ENCODE results near the gene CCDC91. TPM values are rescaled to one million over a fixed set of nuclear protein-coding genes. Genes with fewer than 3 reads are reported as not detected.

CCDC91 gene
- polyA plus RNA-seq, 1 donor (not counting 4 experiments of a cell fraction or from before 2014, with no cell fraction given), result 26.5 TPM

GRCh38 chr12:28156804-28157203, 33.5 kb upstream of the CCDC91 start:
- Histone ChIP-seq H3K9ac (ENCODE audit: control insufficient read depth, extremely low read depth, insufficient read depth, low read length) (no peak overlapping the region), H3K27me3 (ENCODE audit: control insufficient read depth, extremely low read depth, insufficient read depth, low read length) (no peaks in the 10 kb centered on the region), H3K36me3 (ENCODE audit: control insufficient read depth in 2 of 2, extremely low read depth in 1 of 2, insufficient read depth in 2 of 2, low read length in 2 of 2) (peaks cover 0 to 2% of the 10 kb centered on the region in 2 experiments), H3K27ac (ENCODE audit: control insufficient read depth, insufficient read depth, low read length) (no peak overlapping the region), H3K4me2 (ENCODE audit: control insufficient read depth, extremely low read depth, insufficient read depth, low read depth, low read length) (no peak overlapping the region), H3K4me3 (ENCODE audit: control insufficient read depth in 2 of 3, extremely low read depth in 1 of 3, insufficient read depth in 2 of 3, low read depth in 1 of 3, low read length in 3 of 3) (no peak overlapping the region), H3K79me2 (ENCODE audit: control insufficient read depth, insufficient read depth, low read length) (no peaks in the 10 kb centered on the region), H4K20me1 (ENCODE audit: control insufficient read depth, extremely low read depth, insufficient read depth, low read length) (no peaks in the 10 kb centered on the region), H3K9me1 (ENCODE audit: control insufficient read depth, extremely low read depth, insufficient read depth, low read length) (no peaks in the 10 kb centered on the region), H3K4me1 (ENCODE audit: control insufficient read depth, extremely low read depth, insufficient read depth, low read length) (peaks cover 8% of the 10 kb centered on the region), H3K9me3 (ENCODE audit: control insufficient read depth, low read depth, low read length) (no peaks in the 10 kb centered on the region), H2AFZ (ENCODE audit: control insufficient read depth, low read length) (no peak overlapping the region)
- DNase-seq (ENCODE audit: low read depth, low spot score), result no peak
- dilution Hi-C loops (cut with MboI; ENCODE audit: extremely low pct_ligation_motif_present, low sequenced_read_pairs), result no loop called here
- FAIRE-seq, result no peak
- TF ChIP-seq EZH2 (IDR thresholded peaks at IDR 0.05; ENCODE audit: low read length) (no peak), CTCF (optimal IDR thresholded peaks at IDR 0.05 in 1 of 3, IDR thresholded peaks at IDR 0.05 in 1 of 3, conservative IDR thresholded peaks at IDR 0.05 in 1 of 3; ENCODE audit: extremely low read depth in 1 of 3, insufficient read depth in 2 of 3, low read length in 3 of 3) (no peak)

GRCh38 chr12:28158353-28158752, 31.9 kb upstream of the CCDC91 start:
- H3K27me3 ChIP-seq (ENCODE audit: control insufficient read depth, extremely low read depth, insufficient read depth, low read length), result no peaks in the 10 kb centered on the region
- DNase-seq (ENCODE audit: low read depth, low spot score), result peak; percentile 45
- H3K9me1 ChIP-seq (ENCODE audit: control insufficient read depth, extremely low read depth, insufficient read depth, low read length), result no peaks in the 10 kb centered on the region
- peak overlapping the region; percentile 53 for H3K27ac ChIP-seq (ENCODE audit: control insufficient read depth, insufficient read depth, low read length)
- H3K4me3 ChIP-seq (ENCODE audit: control insufficient read depth in 2 of 3, extremely low read depth in 1 of 3, insufficient read depth in 2 of 3, low read depth in 1 of 3, low read length in 3 of 3), result peak overlapping the region in 1 of 3 experiments; percentile 1
- H3K36me3 ChIP-seq (ENCODE audit: control insufficient read depth in 2 of 2, extremely low read depth in 1 of 2, insufficient read depth in 2 of 2, low read length in 2 of 2), result peaks cover 0 to 2% of the 10 kb centered on the region in 2 experiments
- peak overlapping the region; percentile 47 for H3K4me2 ChIP-seq (ENCODE audit: control insufficient read depth, extremely low read depth, insufficient read depth, low read depth, low read length)
- H3K4me1 ChIP-seq (ENCODE audit: control insufficient read depth, extremely low read depth, insufficient read depth, low read length), result peaks cover 8% of the 10 kb centered on the region
- H2AFZ ChIP-seq (ENCODE audit: control insufficient read depth, low read length), result peak overlapping the region; percentile 1
- H4K20me1 ChIP-seq (ENCODE audit: control insufficient read depth, extremely low read depth, insufficient read depth, low read length), result no peaks in the 10 kb centered on the region
- FAIRE-seq, result peak; percentile 90
- no peak overlapping the region for H3K9ac ChIP-seq (ENCODE audit: control insufficient read depth, extremely low read depth, insufficient read depth, low read length)
- H3K9me3 ChIP-seq (ENCODE audit: control insufficient read depth, low read depth, low read length), result no peaks in the 10 kb centered on the region
- dilution Hi-C loops (cut with MboI; ENCODE audit: extremely low pct_ligation_motif_present, low sequenced_read_pairs), result no loop called here
- TF ChIP-seq EZH2 (IDR thresholded peaks at IDR 0.05; ENCODE audit: low read length) (no peak), CTCF (optimal IDR thresholded peaks at IDR 0.05 in 1 of 3, IDR thresholded peaks at IDR 0.05 in 1 of 3, conservative IDR thresholded peaks at IDR 0.05 in 1 of 3; ENCODE audit: extremely low read depth in 1 of 3, insufficient read depth in 2 of 3, low read length in 3 of 3) (no peak)
- no peaks in the 10 kb centered on the region for H3K79me2 ChIP-seq (ENCODE audit: control insufficient read depth, insufficient read depth, low read length)
